HepG2 (cell line): ENCODE measurements around the gene LATS2. TPM values are rescaled to one million over a fixed set of nuclear protein-coding genes. Genes with fewer than 3 reads are reported as not detected.

Experiments
- DMAP1 ChIP-seq: IDR thresholded peaks from 2 replicates; pipeline ENCODE4 v1.6.1; 2016
- ELF1 ChIP-seq: sonication (generic); formaldehyde crosslinking; IDR thresholded peaks from 2 replicates; pipeline ENCODE4 v1.4.0; 2020; ENCODE audit warnings: missing genetic modification reagents
- HES4 ChIP-seq: sonication (generic); formaldehyde crosslinking; IDR thresholded peaks from 2 replicates; pipeline ENCODE4 v1.9.0; 2021; ENCODE audit warnings: mild to moderate bottlenecking, missing genetic modification reagents, borderline replicate concordance
- HNF4A ChIP-seq: sonication (generic); formaldehyde crosslinking; IDR thresholded peaks from 2 replicates; pipeline ENCODE4 v1.4.0; 2020; ENCODE audit warnings: missing genetic modification reagents
- MBD4 ChIP-seq: IDR thresholded peaks from 2 replicates; pipeline ENCODE4 v1.6.1; 2012; ENCODE audit warnings: low read length, inconsistent platforms, borderline replicate concordance
- NFKB2 ChIP-seq: sonication (generic); formaldehyde crosslinking; IDR thresholded peaks from 2 replicates; pipeline ENCODE4 v1.4.0; 2020; ENCODE audit warnings: missing genetic modification reagents, borderline replicate concordance
- POLR2AphosphoS5 ChIP-seq: IDR thresholded peaks from 2 replicates; pipeline ENCODE4 v1.6.1; 2012; ENCODE audit warnings: low read depth, low read length
- REL ChIP-seq: sonication (generic); formaldehyde crosslinking; conservative IDR thresholded peaks from 2 replicates; pipeline ENCODE4 v1.8.0; 2022; ENCODE audit warnings: mild to moderate bottlenecking, missing genetic modification reagents, moderate library complexity
- SAFB2 ChIP-seq: sonication (generic); formaldehyde crosslinking; IDR thresholded peaks from 2 replicates; pipeline ENCODE4 v1.5.1; 2020; ENCODE audit warnings: missing genetic modification reagents, low read depth, mild to moderate bottlenecking, borderline replicate concordance
- SOX6 ChIP-seq, 2 experiments: fragments of 450-650 bp in 1 of 2; sonication (generic) in 1 of 2; formaldehyde crosslinking in 1 of 2; IDR thresholded peaks; 2 replicates each; pipeline versions ENCODE4 v1.4.0 to v1.6.1; 2017 to 2020; ENCODE audit warnings: antibody characterized with exemption in 1 of 2, mild to moderate bottlenecking in 1 of 2, missing genetic modification reagents in 1 of 2
- ZFP82 ChIP-seq: sonication (generic); formaldehyde crosslinking; IDR thresholded peaks from 2 replicates; pipeline ENCODE4 v1.5.1; 2020; ENCODE audit warnings: mild to moderate bottlenecking, missing genetic modification reagents, borderline replicate concordance
- ZFY ChIP-seq: sonication (generic); formaldehyde crosslinking; IDR thresholded peaks from 2 replicates; pipeline ENCODE4 v1.4.0; 2020; ENCODE audit warnings: missing genetic modification reagents
- ZNF468 ChIP-seq: sonication (generic); formaldehyde crosslinking; IDR thresholded peaks from 2 replicates; pipeline ENCODE4 v1.8.0; 2022; ENCODE audit warnings: mild to moderate bottlenecking, moderate library complexity, missing genetic modification reagents
- ZNF547 ChIP-seq: sonication (generic); formaldehyde crosslinking; IDR thresholded peaks from 2 replicates; pipeline ENCODE4 v1.5.1; 2020; ENCODE audit warnings: mild to moderate bottlenecking, missing genetic modification reagents
- ZNF549 ChIP-seq: sonication (generic); formaldehyde crosslinking; IDR thresholded peaks from 2 replicates; pipeline ENCODE4 v1.5.0; 2020; ENCODE audit warnings: missing genetic modification reagents
- ZNF556 ChIP-seq: sonication (generic); formaldehyde crosslinking; IDR thresholded peaks from 2 replicates; pipeline ENCODE4 v1.4.0; 2020; ENCODE audit warnings: mild to moderate bottlenecking, missing genetic modification reagents, borderline replicate concordance
- ZNF563 ChIP-seq: sonication (generic); formaldehyde crosslinking; IDR thresholded peaks from 2 replicates; pipeline ENCODE4 v1.8.0; 2022; ENCODE audit warnings: mild to moderate bottlenecking, moderate library complexity, missing genetic modification reagents
- ZNF75D ChIP-seq: sonication (generic); formaldehyde crosslinking; IDR thresholded peaks from 2 replicates; pipeline ENCODE4 v1.8.1; 2023; ENCODE audit warnings: missing genetic modification reagents, mild to moderate bottlenecking, borderline replicate concordance
- ZNF780A ChIP-seq: sonication (generic); formaldehyde crosslinking; IDR thresholded peaks from 2 replicates; pipeline ENCODE4 v1.8.0; 2022; ENCODE audit warnings: mild to moderate bottlenecking, missing genetic modification reagents, moderate library complexity
- ZSCAN20 ChIP-seq: sonication (generic); formaldehyde crosslinking; IDR thresholded peaks from 2 replicates; pipeline ENCODE4 v1.4.0; 2020; ENCODE audit warnings: missing genetic modification reagents, mild to moderate bottlenecking, borderline replicate concordance
- polyA plus RNA-seq, 8 experiments: library from polyadenylated mRNA; depleted of rRNA in 3 of 8; stranded (reverse) in 7 of 8; unstranded in 1 of 8; fragments of >200 nt; fragmentation: Illumina TruSeq in 4 of 8; extraction: Trizol in 4 of 8; gene quantifications; 2 replicates each; pipeline versions ENCODE4 v1.2.1 to v1.2.3, GENCODE V29; 2011 to 2016; ENCODE audit warnings: low read depth in 4 of 8, missing spikeins in 1 of 8, mixed read lengths in 1 of 8; ENCODE audit not compliant: insufficient read depth in 1 of 8
- total RNA-seq, 5 experiments: library from RNA; depleted of rRNA; stranded (reverse); fragments of >200 nt; fragmentation: Illumina TruSeq; extraction: Trizol; gene quantifications; 2 replicates each; pipeline ENCODE4 v1.2.3, GENCODE V29; 2016; ENCODE audit warnings: low read depth in 1 of 5
- TF ChIP-seq, protein P1 (sequence below): sonication (generic); formaldehyde crosslinking; IDR thresholded peaks from 2 replicates; pipeline ENCODE4 v1.9.0; 2021; ENCODE audit warnings: missing genetic modification reagents, borderline replicate concordance
- TF ChIP-seq, protein P2 (sequence below): IDR thresholded peaks from 2 replicates; pipeline ENCODE4 v1.6.1; 2018; ENCODE audit warnings: missing genetic modification reagents, mild to moderate bottlenecking, missing compliant biosample characterization
- TF ChIP-seq, protein P3 (sequence below): sonication (generic); formaldehyde crosslinking; IDR thresholded peaks from 2 replicates; pipeline ENCODE4 v1.5.1; 2020; ENCODE audit warnings: mild to moderate bottlenecking, missing genetic modification reagents, borderline replicate concordance

Gene LATS2
- total and polyA plus RNA-seq, 2 of the 13 experiments (the other 11 are each of a cell fraction or from before 2014, with no cell fraction given) = 7.3 to 8.5 TPM

DNA sequence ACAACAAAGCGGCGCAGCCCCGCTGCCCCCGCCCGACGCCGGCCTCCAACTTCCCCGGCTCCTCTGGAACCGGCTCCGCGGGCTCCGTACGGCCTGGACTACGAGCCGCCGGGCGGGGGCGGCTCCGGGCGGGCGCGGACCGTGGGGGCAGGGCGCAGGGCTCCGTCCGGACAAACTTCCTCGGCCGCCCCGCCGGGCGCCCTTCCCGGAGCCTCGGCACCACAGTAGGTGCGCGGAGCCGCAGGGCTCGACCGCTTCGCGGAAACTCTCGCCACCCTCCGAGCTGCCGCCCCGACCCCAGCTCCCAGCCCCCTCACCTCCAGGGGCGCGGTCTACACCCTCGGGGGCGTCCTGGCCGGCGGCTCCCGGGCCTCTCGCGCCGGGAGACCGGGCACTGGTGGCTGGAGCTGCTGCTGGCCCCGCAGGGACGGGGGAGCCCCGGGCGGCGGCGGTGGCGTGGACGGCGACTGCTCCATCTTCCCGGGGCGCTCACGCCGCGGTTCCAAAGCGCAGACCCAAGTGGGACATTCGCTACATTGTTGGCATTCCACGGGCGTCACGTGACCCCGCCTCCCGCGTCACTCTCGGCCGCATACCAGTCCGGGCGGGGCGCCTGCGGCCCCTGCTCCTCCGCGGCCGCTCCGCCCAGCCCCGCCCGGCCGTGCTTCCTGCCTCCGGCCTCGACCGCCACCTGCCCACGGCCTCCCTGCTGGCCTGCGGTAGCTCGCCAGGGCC, at the start of gene LATS2 (continued):
- TF ChIP-seq ZNF556 (CRISPR knock-in tag) (peak; percentile 45; the same call in 1 of the 2 replicates), ZNF468 (no peak), ZSCAN20 (peak; percentile 39; the same call in 1 of the 2 replicates), ZNF547 (CRISPR knock-in tag) (peak; percentile 72), ELF1 (0 out of 2 replicates have a peak, but pooled peaks have one; percentile 33), ZNF549 (no peak), POLR2AphosphoS5 (peak; percentile 62), ZFY (CRISPR knock-in tag) (peak; percentile 78), ZNF780A (peak; percentile 89; the same call in 1 of the 2 replicates), ZNF563 (CRISPR knock-in tag) (no peak; the same call in 1 of the 2 replicates), ZFP82 (CRISPR knock-in tag) (peak; percentile 21; the same call in 1 of the 2 replicates), MBD4 (no peak), REL (CRISPR knock-in tag) (0 out of 2 replicates have a peak, but pooled peaks have one; percentile 57), HES4 (peak; percentile 15; the same call in 1 of the 2 replicates), ZNF75D (CRISPR knock-in tag) (no peak), DMAP1 (CRISPR knock-in tag) (peak; percentile 47; the same call in 1 of the 2 replicates), SOX6 (IDR thresholded peaks at IDR 0.05) (no peak), SOX6 (CRISPR knock-in tag; IDR thresholded peaks at IDR 0.05) (peak; percentile 34; the same call in 1 of the 2 replicates), SAFB2 (CRISPR knock-in tag) (0 out of 2 replicates have a peak, but pooled peaks have one; percentile 58), HNF4A (peak; percentile 31), NFKB2 (CRISPR knock-in tag) (peak; percentile 38; the same call in 1 of the 2 replicates)
- TF ChIP-seq, protein P1, sequence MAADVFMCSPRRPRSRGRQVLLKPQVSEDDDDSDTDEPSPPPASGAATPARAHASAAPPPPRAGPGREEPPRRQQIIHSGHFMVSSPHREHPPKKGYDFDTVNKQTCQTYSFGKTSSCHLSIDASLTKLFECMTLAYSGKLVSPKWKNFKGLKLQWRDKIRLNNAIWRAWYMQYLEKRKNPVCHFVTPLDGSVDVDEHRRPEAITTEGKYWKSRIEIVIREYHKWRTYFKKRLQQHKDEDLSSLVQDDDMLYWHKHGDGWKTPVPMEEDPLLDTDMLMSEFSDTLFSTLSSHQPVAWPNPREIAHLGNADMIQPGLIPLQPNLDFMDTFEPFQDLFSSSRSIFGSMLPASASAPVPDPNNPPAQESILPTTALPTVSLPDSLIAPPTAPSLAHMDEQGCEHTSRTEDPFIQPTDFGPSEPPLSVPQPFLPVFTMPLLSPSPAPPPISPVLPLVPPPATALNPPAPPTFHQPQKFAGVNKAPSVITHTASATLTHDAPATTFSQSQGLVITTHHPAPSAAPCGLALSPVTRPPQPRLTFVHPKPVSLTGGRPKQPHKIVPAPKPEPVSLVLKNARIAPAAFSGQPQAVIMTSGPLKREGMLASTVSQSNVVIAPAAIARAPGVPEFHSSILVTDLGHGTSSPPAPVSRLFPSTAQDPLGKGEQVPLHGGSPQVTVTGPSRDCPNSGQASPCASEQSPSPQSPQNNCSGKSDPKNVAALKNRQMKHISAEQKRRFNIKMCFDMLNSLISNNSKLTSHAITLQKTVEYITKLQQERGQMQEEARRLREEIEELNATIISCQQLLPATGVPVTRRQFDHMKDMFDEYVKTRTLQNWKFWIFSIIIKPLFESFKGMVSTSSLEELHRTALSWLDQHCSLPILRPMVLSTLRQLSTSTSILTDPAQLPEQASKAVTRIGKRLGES (CRISPR knock-in tag) = 0 out of 2 replicates have a peak, but pooled peaks have one; percentile 23
- TF ChIP-seq, protein P2, sequence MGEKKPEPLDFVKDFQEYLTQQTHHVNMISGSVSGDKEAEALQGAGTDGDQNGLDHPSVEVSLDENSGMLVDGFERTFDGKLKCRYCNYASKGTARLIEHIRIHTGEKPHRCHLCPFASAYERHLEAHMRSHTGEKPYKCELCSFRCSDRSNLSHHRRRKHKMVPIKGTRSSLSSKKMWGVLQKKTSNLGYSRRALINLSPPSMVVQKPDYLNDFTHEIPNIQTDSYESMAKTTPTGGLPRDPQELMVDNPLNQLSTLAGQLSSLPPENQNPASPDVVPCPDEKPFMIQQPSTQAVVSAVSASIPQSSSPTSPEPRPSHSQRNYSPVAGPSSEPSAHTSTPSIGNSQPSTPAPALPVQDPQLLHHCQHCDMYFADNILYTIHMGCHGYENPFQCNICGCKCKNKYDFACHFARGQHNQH = no peak; the same call in 1 of the 2 replicates
- TF ChIP-seq, protein P3, sequence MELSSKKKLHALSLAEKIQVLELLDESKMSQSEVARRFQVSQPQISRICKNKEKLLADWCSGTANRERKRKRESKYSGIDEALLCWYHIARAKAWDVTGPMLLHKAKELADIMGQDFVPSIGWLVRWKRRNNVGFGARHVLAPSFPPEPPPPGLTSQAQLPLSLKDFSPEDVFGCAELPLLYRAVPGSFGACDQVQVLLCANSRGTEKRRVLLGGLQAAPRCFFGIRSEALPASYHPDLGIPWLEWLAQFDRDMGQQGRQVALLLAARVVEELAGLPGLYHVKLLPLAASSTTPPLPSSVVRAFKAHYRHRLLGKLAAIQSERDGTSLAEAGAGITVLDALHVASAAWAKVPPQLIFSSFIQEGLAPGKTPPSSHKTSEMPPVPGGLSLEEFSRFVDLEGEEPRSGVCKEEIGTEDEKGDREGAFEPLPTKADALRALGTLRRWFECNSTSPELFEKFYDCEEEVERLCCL (CRISPR knock-in tag) = no peak
